Sciatic nerve (tissue), 2 donors: ENCODE results near the gene FOXO3B. TPM values are rescaled to one million over a fixed set of nuclear protein-coding genes. Genes with fewer than 3 reads are reported as not detected.
"Not testable (repeated sequence)": the region's sequence is repeated elsewhere in the genome, so short reads cannot be mapped to it uniquely, and the experiment has no call there.

Source experiments
- ATAC-seq: fragments of 200-7000 bp; cut with Tn5 transposase; one replicate; pipeline ENCODE4 v1.9.1; 2020; ENCODE audit warnings: mild to moderate bottlenecking, moderate library complexity
- DNase-seq: peaks from one replicate; pipeline ENCODE4 v3.0.0-alpha.2; 2020; ENCODE audit warnings: low spot score
- intact Hi-C: fragments of 100-400 bp; cut with DNase I; formaldehyde crosslinking; loops from one replicate; pipeline ENCODE4 v1.14.2; 2022
- total RNA-seq: library from RNA; stranded (reverse); fragmentation: NEBNext Ultra II Directional; extraction: Animal tissue kit (Norgen Biotek cat#: 25700); gene quantifications from one replicate; pipeline ENCODE4 v1.2.1, GENCODE V29; 2021
- donor health status: DM: no; HTN: no; CAD: no.
- donor health status: DM: no; HTN: no; CAD: no.

FOXO3B gene
- total RNA-seq, result 5.3 TPM

- ATAC-seq (peak; percentile 97), DNase-seq (peak; percentile 93)
- intact Hi-C loops, result not testable (repeated sequence)
Observed at GRCh38 chr17:18681767-18682571, at the start of gene FOXO3B. TSS of gene FOXO3B (minus strand) at chr17:18682314. CDS start at chr17:18681651, 663 bp downstream.

GRCh38 chr17:18723509-18723908 lies 41.4 kb upstream of the FOXO3B start:
- DNase-seq, intact Hi-C loops, ATAC-seq: not testable (repeated sequence)

GRCh38 chr17:18722612-18723011 lies 40.5 kb upstream of the FOXO3B start:
- ATAC-seq, intact Hi-C loops, DNase-seq: not testable (repeated sequence)

DNA sequence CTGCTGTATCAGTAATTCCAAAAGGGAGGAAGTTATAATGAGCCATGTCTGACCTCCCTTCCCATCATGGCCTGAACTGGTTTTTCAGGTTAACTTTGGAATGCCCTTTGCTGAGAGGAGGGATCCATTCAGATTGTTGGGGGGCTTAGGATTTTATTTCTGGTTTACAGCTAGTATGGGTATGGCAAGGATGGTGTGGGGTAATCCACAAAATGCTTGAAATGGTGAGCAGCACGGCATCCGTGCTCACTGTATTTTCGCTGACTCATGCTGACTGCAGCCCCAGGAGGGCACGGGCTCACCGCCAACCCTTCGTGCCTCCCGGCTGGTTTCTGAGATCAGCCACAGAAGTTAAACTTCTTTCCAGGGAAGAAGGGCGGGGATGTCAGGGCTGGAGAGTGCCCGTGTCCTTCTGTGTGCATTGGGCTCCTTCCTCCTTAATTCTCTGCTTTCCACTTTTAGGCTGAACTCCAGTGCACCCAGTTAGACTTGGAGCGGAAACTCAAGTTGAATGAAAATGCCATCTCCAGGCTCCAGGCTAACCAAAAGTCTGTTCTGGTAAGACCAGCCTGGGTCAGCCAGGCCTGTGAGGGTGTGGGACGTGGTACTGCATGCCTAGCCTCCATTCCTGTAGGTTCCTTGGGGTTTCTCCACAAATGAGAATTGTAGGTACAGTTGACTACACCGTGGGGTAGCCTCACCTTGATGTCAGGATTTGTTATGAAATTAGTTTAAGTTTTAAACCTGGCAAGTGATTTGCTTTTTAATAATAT lies 39.8 kb upstream of the FOXO3B start:
- intact Hi-C loops, DNase-seq: not testable (repeated sequence)
- ATAC-seq, result peak; percentile 73

GRCh38 chr17:18719428-18720110 lies 37.5 kb upstream of the FOXO3B start:
- DNase-seq, ATAC-seq, intact Hi-C loops: not testable (repeated sequence)

- intact Hi-C loops, ATAC-seq, DNase-seq: not testable (repeated sequence)
Observed at GRCh38 chr17:18718643-18719427, 36.7 kb upstream of the FOXO3B start.

DNA sequence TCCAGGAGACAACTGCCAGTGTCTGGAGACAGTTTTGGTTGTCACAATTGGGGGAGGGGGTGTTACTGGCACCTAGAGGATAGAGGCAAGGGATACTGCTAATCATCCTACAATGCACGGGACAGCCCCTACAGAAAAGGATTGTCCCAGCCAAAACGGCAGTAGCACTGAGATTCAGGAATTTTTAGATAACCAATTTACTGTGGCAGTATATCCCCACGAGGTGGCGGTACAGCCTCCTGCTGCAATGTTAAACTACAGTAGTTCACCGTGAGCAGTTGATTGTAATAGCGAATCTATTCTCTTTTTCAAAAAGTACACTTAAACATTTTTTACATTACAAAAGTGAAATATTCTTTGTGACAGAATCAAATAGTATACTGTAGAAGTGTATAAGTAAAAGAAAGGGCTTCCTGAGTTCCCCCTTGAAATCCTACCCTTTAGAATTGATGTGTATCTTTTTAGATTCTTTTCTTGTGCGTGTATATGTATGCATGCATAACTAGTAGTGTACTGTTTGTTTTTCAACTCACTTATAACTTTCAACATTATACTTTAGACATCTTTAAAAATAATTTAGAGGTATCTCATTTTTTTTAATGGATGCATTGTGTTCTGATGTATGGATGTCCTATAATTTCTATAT lies 30.4 kb upstream of the FOXO3B start:
- peak; percentile 71 for ATAC-seq
- intact Hi-C loops, result not testable (repeated sequence)
- peak; percentile 80 for DNase-seq

DNA sequence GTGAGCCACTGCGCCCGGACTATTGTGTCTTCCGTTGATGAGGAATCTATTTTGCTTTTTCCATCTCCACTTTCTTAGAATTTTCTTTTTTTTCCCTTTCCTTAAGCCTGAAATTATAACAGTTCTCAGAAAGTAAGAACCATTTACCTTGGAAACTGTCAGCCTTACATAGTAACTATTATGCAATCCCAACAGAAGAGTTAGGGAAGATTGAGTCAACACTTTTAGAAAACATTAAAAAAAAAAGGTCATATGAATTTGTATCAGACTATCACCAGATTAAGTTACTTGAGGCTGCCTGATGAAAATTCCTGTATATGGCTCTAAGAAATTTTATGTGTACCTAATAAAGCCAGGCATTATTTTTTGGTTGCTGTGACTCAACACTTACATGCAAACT lies 26.1 kb upstream of the FOXO3B start:
- ATAC-seq, result peak; percentile 71
- intact Hi-C loops, result not testable (repeated sequence)

GRCh38 chr17:18705955-18706354 lies 23.8 kb upstream of the FOXO3B start:
- ATAC-seq, intact Hi-C loops: not testable (repeated sequence)

More for the DNA sequence above, 26.1 kb upstream of the FOXO3B start:
- not testable (repeated sequence) for DNase-seq

DNA sequence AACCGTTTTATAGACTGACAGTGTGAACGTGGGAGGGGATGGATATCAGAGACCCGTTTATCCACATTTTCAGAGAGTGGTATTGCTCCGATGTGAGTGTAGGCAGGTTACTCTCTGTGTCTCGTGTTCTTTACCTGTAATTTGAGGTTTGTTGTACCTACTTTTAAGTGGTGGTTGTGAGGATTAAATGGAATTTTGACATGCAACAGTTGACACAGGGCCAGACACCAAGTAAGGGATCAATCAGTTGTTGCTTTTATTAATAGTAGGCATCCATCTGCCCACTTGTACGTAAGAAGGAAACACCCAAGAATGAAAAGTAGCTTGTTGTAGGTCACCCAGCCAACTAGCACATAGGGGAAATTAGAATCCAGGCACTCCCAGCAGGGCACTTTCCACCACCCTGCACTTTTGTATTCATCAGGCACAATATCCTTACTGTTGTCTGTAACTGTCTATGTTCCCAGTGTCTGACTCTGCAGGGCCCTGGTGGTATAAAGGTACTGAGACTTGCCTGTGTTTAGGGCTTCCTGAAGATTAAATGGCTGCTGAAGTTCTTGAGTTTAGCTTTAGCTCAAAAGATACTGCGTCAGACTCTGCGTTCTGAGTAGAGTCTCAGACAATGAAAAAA lies 16.5 kb upstream of the FOXO3B start:
- DNase-seq, ATAC-seq, intact Hi-C loops: not testable (repeated sequence)

More at GRCh38 chr17:18705955-18706354, 23.8 kb upstream of the FOXO3B start:
- not testable (repeated sequence) for DNase-seq

GRCh38 chr17:18695143-18695542 lies 13.0 kb upstream of the FOXO3B start:
- intact Hi-C loops, ATAC-seq, DNase-seq: not testable (repeated sequence)

- ATAC-seq, DNase-seq, intact Hi-C loops: not testable (repeated sequence)
Observed at GRCh38 chr17:18682668-18683067, 554 bp upstream of the FOXO3B start.

DNA sequence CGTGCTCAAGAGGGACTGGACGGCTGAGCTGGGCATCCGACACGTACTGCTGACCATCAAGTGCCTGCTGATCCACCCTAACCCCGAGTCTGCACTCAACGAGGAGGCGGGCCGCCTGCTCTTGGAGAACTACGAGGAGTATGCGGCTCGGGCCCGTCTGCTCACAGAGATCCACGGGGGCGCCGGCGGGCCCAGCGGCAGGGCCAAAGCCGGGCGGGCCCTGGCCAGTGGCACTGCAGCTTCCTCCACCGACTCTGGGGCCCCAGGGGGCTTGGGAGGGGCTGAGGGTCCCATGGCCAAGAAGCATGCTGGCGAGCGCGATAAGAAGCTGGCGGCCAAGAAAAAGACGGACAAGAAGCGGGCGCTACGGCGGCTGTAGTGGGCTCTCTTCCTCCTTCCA lies 4.7 kb downstream of the FOXO3B start:
- DNase-seq, intact Hi-C loops, ATAC-seq: not testable (repeated sequence)

- intact Hi-C loops, ATAC-seq, DNase-seq: not testable (repeated sequence)
Observed at GRCh38 chr17:18676928-18677327, 5.2 kb downstream of the FOXO3B start.

DNA sequence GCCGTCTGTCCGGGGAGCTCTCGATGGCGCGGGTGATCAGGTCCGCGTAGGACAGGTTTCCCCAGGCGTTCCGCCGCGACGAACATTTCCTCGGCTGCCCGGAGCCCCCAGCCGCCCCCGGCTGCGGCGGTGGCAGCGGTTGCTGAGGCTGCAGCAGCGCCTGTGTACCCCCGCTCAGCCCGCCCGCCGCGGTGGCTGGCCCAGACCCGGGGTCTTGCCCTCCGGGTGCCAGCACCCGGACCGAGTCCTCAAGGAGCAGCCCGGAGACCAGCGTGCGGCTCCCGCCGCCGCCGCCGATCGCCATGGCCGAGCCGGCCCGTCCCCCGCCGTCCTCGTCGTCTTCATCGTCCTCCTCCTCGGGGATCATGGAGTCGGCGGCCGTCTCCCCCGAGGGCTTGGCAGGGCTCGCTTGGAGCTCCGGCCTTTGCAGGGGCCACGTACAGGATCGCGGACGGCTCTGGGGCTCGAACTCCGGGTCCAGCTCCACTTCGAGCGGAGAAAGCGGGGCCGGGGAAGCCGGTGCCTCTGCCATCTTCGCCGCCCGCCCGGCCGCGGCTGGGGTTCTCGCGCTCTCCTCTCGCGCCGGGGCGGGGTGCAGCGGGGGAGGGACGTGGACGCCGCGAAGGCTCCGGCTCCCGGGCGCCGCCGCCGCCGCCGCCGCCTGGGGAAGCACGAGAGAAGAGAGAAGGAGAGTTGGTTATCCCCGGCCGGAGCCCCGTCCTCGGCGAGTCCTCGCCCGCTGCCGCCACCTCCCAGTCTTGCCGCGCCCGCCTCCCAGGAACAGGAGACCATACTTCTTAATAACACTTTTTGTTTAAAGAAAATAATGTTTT lies 9.5 kb downstream of the FOXO3B start:
- ATAC-seq, DNase-seq, intact Hi-C loops: not testable (repeated sequence)

DNA sequence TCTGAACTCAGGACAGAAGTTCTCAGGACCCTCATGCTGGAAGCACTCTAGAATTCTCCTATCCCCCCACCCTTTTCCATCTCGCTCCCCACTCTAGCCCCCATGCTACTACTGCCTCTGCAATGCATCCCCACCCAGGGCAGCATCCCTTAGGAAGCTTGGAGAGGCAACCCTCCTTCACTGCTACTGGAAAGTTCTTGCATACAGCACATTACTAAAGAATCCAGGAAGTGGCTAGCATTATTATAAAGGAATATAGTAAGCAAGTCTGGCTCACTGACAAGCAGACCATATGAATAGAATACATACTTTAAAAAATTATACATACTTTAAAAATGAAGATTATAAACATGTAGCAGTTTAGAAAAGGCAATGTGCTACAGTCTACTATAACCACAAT lies 13.5 kb downstream of the FOXO3B start:
- DNase-seq, intact Hi-C loops, ATAC-seq: not testable (repeated sequence)
